ENCODE measurements around the gene CDC42BPB.

CDC42BPB gene

DNA sequence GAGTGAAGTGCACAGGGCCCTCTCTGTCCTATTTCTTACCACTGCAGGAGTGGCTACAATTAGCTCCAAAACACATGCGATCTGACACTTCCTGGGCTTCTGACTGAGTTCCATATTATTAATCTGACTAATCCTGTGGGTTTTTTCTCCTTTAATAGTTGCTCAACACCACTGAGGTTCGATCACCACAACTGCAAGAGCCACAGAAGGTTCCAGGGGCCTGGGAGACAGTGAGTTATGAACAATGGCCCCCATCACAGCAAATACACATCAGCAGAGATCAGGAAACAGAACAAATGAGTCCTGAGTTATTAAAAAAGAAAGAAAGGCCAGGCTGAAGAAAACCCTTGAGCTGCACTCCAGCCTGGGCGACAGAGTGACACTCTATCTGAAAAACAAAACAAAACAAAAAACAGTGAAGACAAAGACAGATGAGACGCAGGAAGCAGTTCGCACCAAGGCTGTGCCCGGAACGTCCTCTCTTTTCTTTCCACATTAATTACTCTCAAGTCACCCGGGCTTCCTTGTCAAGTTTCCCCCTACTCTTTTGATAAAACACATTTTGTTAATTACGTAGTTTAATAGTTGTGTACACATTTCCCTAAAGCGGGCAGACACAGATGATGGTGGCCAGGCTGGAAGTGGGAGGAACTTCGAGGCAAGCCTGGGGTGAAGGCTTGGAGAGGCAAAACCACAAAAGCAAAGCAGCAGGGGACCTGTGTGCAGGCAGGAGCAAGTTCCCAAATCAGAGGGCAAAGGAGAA lies 42.7 kb downstream of the CDC42BPB start:
- TF ChIP-seq, protein P1, sequence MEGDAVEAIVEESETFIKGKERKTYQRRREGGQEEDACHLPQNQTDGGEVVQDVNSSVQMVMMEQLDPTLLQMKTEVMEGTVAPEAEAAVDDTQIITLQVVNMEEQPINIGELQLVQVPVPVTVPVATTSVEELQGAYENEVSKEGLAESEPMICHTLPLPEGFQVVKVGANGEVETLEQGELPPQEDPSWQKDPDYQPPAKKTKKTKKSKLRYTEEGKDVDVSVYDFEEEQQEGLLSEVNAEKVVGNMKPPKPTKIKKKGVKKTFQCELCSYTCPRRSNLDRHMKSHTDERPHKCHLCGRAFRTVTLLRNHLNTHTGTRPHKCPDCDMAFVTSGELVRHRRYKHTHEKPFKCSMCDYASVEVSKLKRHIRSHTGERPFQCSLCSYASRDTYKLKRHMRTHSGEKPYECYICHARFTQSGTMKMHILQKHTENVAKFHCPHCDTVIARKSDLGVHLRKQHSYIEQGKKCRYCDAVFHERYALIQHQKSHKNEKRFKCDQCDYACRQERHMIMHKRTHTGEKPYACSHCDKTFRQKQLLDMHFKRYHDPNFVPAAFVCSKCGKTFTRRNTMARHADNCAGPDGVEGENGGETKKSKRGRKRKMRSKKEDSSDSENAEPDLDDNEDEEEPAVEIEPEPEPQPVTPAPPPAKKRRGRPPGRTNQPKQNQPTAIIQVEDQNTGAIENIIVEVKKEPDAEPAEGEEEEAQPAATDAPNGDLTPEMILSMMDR (IDR thresholded peaks at IDR 0.05; ENCODE audit: control insufficient read depth, extremely low read depth, insufficient read depth): no peak
- H3K4me3 ChIP-seq (ENCODE audit: low read depth, low read length): no peak overlapping the region
- no peak for DNase-seq (ENCODE audit: low read depth)

DNA sequence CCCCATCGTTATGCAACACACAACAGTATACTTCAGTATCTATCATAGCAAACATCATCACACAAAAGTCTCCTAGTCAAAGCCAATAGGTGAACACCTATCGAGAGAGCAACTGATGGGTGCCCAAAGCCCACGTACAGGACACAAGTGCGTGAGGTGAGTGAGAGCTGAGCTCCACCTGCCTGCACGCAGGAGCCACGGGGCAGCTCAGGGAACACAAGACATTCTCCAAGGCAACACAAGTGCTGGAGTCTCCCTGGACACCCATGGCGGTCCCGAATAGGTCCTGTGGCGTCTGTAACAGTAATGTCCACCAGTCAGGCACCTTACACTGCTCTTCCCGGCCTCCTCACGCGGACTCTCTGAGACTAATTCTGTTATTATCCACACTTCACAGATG lies 44.3 kb downstream of the CDC42BPB start:
- no peak overlapping the region for H3K4me3 ChIP-seq (ENCODE audit: low read depth, low read length)
- TF ChIP-seq, protein P1 (IDR thresholded peaks at IDR 0.05; ENCODE audit: control insufficient read depth, extremely low read depth, insufficient read depth): no peak
- no peak for DNase-seq (ENCODE audit: low read depth)

DNA sequence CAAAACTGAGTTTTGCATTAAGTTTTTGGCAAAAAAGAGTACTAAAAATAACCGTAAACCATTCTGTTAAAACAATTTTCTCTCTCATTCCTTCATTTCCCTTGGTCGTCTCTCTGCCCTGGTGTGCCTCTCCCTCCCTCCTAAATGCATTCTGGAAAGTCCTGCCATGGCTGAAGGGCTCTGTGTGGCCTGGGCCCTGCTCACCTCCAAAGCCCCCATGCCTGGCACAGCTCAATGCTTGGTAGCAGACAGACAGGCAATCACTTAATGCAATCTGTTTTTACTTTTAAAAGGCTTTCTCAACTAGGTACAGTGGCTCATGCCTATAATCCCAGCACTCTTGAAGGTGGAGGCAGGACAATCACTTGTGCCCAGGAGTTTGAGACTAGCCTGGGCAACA lies 47.8 kb downstream of the CDC42BPB start:
- H3K4me3 ChIP-seq (ENCODE audit: low read depth, low read length): no peak overlapping the region
- no peak for DNase-seq (ENCODE audit: low read depth)
- TF ChIP-seq, protein P1 (IDR thresholded peaks at IDR 0.05; ENCODE audit: control insufficient read depth, extremely low read depth, insufficient read depth): no peak

DNA sequence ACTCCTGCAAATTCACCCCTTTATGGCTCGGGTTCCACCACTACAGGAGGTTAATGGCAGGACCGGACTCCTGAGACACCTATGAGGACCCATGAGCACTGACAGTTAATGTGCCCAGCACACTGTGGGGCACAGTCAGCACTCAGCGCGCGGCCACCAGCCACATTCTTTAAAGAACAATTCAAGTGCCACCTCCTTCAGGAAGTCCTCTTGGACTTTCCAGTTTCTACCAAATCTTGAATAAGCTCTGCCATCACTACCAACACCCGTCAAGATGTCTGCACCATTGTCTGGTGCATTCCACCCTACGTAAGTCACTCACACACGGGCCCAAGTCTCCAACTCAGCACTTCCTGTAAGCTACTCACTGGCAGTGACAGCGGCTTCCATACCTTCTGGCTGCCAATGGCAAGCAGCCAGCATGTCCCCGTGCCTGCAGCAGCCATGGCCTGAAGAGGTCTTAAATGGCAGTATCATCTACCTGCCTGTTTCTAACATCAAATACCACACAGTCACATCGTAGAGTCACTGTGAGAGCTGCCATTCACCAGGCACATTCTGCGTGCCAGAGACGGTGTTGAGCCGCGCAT lies 48.5 kb downstream of the CDC42BPB start:
- no peak for DNase-seq (ENCODE audit: low read depth)
- H3K4me3 ChIP-seq (ENCODE audit: low read depth, low read length): no peak overlapping the region

DNA sequence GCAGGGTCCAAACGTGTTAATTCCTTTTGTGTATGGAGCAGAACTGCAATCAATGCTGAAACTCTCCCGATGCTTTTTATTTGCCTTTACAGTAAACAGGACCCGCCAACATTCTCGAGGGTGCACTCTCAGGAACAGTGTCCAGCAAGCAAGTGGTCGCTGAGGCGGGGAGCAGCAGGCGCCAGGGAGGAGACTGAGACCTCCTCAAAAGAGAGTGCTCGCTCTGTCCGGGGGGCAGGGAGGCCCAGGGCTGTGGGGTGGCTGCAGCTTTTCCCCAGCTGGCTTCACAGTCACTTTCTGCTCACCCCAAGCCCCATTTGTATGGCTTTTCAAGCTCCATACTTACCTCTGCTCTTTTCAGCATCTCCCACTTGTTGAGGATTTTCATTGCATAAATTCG lies 49.2 kb downstream of the CDC42BPB start:
- DNase-seq (ENCODE audit: low read depth): no peak
- no peak overlapping the region for H3K4me3 ChIP-seq (ENCODE audit: low read depth, low read length)
- TF ChIP-seq, protein P1 (IDR thresholded peaks at IDR 0.05; ENCODE audit: control insufficient read depth, extremely low read depth, insufficient read depth): no peak

More for the DNA sequence above, 48.5 kb downstream of the CDC42BPB start:
- TF ChIP-seq, protein P1 (IDR thresholded peaks at IDR 0.05; ENCODE audit: control insufficient read depth, extremely low read depth, insufficient read depth): no peak

DNA sequence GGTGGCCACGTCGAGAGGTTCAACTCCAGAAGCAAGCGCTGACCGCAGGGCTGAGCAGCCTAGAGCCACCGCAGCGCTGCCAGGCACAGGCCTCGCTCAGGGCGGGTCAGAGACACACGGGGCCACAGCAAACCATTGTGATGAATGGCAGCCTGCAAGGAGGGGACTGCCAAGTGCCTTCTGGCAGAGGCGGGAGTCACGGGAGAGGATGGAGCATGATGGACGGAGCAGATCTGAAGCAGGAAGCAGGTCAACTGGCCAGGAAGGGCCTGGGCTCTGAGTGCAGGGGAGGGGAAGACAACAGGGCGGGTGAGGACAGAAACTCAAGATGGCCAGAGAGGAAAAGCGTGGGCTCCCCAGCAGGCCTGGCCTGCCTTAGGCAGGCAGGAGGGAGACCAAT lies 49.8 kb downstream of the CDC42BPB start:
- TF ChIP-seq, protein P1 (IDR thresholded peaks at IDR 0.05; ENCODE audit: control insufficient read depth, extremely low read depth, insufficient read depth): no peak
- DNase-seq (ENCODE audit: low read depth): no peak
- H3K4me3 ChIP-seq (ENCODE audit: low read depth, low read length): no peak overlapping the region

All from LNCaP clone FGC (cell line).